Left lobe of liver (tissue), 2 donors: ENCODE measurements around the gene GATAD2B. TPM values are rescaled to one million over a fixed set of nuclear protein-coding genes. Genes with fewer than 3 reads are reported as not detected.
"Not testable (repeated sequence)": the region's sequence is repeated elsewhere in the genome, so short reads cannot be mapped to it uniquely, and the experiment has no call there.

Experiments
- ATAC-seq: fragments of 200-7000 bp; cut with Tn5 transposase; one replicate; pipeline ENCODE4 v1.9.1; 2020; ENCODE audit warnings: mild to moderate bottlenecking, moderate library complexity
- DNase-seq: peaks from one replicate; pipeline ENCODE4 v3.0.0-alpha.2; 2020; ENCODE audit warnings: low spot score
- total RNA-seq: library from RNA; stranded (reverse); gene quantifications from one replicate; pipeline ENCODE4 v1.2.1, GENCODE V29; 2021
- donor health status: DM: no; HTN: no; CAD: no; lungs with moderate emphysema.
- donor health status: DM: no; HTN: yes; CAD: no.

GATAD2B gene
- total RNA-seq, 1 donor from 2014 or later = 18.9 TPM

DNA sequence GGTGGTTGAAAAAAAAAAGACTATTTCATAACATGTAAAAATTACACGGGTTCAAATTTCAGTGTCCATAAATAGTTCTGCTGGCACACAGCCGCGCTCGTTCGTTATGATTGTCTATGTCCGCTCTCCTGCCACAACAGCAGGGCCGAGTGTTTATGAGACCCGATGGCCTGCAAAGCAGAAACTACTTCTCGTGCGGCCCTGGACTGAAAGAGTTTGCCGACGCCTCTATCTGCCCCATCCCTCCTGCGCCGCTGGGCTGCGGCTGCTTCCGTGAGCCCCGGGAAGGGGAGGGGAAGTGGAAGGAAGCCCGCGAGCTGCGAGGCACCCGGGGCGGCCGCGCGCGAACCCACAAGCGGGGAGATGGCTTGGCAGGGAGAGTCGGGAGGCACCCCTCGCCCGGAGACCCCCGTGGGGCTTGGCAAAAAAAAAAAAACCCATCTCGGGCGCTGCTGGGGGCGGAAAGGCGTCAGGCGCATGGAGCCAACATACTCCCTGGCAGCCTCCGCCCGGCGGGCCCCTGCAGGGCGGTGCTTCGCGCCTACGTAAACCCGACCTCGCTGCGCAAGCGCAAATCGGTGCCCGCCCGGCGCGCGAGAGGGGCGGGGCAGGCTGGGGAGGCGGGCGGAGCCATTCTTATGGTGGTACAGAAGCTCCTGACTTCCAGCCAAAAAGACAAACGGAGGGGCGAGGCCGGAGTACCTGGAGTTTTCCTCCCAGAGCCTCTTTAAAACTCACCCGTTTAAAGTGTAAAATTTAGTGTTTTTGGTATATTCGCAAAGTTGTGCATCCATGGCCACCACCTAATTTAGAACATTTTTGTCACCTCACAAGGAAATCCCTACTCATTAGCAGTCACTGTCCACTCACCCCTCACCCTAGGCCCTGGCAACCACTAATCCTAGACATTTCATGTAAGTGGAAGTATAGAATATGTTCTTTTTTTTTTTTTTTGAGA is 139.3 kb downstream of the GATAD2B start:
- peak; percentile 94 for ATAC-seq
- DNase-seq = peak; percentile 91

DNA sequence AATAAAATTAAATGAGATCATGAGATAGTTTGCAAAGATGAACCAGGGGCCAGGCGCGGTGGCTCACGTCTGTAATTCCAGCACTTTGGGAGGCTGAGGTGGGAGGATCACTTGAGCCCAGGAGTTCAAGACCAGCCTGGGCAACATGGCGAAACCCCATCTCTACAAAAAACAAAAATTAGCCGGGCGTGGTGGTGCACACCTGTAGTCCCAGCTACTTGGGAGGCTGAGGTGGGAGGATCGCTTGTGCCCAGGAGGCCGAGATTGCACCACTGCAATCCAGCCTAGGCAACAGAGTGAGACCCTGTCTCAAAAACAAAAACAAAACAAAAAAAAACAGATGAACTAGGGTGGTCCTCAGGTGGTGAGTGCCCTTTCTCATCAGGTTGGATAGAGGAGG is 140.1 kb downstream of the GATAD2B start:
- DNase-seq, ATAC-seq: not testable (repeated sequence)

GRCh38 chr1:153780551-153780950 is 142.2 kb downstream of the GATAD2B start:
- ATAC-seq = no peak
- DNase-seq = no peak

GRCh38 chr1:153779781-153780541 is 142.8 kb downstream of the GATAD2B start:
- ATAC-seq (no peak), DNase-seq (no peak)

DNA sequence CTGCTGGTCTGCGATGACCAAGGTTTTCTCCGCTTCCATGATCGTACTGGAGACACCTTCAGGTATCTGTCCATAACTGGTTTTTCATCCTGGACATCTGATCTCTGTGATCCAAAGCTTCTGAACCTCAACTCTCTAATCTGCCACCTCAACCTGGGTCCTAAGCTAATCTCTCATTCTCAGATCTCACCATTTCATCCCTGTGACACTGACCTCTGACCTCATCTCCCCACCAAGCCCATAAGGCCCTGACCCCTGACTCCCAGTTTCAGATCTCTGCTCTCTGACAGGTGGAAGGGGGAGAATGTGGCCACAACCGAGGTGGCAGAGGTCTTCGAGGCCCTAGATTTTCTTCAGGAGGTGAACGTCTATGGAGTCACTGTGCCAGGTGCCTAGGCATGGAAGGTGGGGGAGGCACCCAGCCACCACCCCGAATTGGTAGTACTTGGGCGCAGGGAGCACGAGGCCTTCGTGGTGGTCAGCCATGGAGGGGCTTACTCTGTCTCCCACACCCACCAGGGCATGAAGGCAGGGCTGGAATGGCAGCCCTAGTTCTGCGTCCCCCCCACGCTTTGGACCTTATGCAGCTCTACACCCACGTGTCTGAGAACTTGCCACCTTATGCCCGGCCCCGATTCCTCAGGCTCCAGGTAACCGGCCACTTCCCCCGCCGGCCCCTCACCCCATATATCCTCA is 143.8 kb downstream of the GATAD2B start:
- DNase-seq = no peak
- ATAC-seq = no peak

GRCh38 chr1:153778051-153778823 is 144.5 kb downstream of the GATAD2B start:
- ATAC-seq (no peak), DNase-seq (no peak)

- peak; percentile 92 for DNase-seq
- peak; percentile 55 for ATAC-seq
These were observed 145.1 kb downstream of the GATAD2B start for GRCh38 chr1:153777648-153778047.

DNA sequence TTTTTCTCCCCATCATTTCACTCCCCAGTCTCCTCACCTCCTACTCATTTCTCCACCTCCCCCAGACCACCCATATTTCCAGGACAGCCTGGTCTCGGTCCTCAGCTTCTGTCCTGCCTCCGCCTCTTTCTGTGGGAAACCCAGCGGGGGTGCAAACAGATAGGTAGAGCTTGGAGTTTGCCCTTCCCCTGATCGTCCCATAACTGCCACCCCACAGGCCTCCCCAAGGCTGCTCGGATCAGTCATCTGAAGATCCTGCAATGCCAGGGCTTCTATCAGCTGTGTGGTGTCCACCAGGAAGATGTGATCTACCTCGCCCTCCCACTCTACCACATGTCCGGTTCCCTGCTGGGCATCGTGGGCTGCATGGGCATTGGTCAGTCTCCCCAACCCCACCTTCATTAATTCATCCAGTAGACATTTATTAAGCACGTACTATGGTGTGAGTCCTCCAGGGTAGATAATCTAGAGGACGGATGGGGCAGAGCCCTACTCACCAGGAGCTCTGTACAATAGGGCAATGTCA is 145.9 kb downstream of the GATAD2B start:
- DNase-seq (no peak), ATAC-seq (no peak)

GRCh38 chr1:153776352-153776751 is 146.4 kb downstream of the GATAD2B start:
- no peak for ATAC-seq
- no peak for DNase-seq

- ATAC-seq = peak; percentile 66
- DNase-seq = peak; percentile 83
These were observed 147.1 kb downstream of the GATAD2B start for GRCh38 chr1:153775458-153776327.

GRCh38 chr1:153774780-153775457 is 147.9 kb downstream of the GATAD2B start, which contains the start of gene SLC27A3:
TSS of gene SLC27A3 (plus strand) at chr1:153775407. CDS start at chr1:153775498, 91 bp downstream.
- peak; percentile 73 for ATAC-seq
- peak; percentile 88 for DNase-seq

DNA sequence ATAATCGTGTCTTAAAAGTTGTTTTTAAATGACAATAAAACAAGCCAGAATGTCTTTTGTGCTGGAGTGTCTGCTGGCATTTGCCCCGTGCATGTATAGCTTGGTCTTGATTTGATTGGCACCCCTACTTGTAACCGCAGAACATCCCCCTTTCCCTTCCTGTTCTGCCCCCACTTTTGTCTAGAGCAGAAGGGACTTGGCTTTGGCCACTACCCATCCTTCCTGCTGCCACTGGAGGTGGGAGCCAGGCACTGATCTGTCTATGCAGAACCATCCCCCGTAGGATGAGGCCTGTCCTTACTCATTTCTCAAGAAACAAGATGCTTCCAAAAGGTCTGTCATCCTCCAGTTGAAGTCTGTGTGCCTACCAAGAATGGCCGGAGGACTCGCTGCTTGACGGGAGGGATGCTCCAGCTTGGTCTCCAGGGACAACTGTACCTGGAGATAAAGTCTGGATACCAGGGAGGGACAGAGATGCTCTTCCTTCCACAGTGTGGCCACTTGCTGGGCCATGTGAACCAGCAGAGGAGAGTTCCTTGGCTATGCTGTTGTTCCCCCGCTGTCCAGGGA is 148.7 kb downstream of the GATAD2B start:
- DNase-seq = no peak

DNA sequence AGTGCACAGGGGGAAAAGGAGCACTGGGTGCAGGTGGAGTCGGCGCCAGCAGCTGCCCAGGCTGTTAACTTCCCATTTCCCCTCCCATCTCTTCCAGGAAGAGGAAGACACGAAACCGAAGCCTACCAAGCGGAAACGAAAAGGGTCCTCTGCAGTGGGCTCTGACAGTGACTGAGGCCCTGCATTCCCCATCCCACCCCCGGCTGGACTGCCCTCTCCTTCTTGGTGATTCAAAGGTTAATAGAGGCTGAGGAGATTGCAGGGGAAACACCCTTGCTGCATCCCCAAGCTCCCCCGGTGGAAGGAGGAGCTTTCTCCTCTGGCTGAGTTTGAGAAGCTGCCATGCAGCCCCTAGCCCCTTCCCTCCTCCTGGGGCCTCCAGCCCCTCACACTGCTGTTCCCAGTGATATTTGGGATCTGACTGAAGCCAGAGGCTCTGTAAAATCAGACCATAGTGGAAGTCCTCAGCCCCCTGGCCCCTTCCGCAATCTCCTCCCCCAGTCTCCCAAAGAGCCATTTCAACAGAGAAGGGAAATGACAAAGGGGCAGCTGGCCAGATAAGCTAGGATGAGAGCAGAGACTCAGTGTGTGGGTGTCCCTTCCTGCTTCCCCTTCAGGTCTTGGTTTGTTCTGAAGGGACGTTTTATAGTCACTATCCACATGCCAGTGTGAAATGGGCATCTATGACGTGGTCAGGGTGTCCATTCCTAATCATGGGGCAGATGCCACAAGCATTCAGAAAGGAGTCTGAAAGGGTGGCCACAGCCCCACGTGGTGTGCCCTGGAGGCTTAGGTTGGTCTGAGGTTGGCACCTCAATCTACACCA is 149.5 kb downstream of the GATAD2B start:
- DNase-seq = no peak
- no peak for ATAC-seq

More for the DNA sequence above, 148.7 kb downstream of the GATAD2B start:
- no peak for ATAC-seq

DNA sequence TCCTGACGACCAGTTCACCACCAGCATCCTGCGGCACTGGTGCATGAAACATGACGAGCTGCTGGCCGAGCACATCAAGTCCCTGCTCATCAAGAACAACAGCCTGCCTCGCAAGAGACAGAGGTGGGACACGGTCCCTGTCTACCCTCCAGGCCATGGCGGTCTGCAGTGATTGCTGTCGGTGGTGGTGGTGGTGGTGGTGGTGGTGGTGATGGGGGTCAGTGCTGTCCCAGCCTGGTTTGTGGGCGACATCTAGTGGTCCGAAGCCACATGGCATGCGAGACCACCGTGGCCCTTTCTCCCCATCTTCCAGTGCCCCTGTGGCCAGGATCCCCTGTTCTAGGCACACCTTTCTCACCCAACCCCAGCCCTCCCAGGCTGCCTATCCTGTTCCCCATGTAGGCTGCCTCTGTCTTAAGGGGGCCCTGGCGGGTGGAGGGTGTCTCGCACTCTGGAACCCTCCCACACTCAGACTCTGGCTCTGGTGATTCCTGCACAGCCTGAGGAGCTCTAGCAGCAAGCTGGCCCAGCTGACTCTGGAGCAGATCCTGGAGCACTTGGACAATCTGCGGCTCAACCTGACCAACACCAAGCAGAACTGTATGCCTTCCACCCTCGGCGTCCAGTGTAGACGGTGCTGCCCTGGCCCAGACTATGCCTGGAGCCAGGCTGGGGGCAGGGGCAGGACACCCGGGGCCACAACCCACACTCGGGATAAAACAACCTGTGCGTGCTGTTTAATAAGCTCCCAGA is 150.8 kb downstream of the GATAD2B start:
- ATAC-seq (no peak), DNase-seq (no peak)

DNA sequence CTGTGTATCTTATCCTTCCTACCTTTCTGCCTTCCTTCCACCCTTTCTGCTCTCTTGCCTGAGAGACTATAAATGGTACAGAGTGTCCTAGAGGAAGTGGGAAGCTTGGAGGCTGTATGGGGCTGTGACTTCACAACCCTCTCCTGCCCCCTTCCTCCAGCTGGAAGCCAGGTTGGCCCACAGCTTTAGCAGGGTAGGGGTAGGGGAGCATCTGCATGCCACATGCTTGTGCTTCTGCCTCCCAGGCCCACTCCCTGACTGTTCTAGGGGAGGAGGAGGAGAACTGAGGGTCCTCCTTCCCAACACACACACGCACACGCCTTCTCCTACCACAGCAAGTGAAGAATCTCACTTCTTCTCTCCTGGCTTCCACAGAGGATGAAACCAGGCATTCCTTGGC is 151.5 kb downstream of the GATAD2B start:
- ATAC-seq = no peak
- DNase-seq = no peak

- ATAC-seq = no peak
- no peak for DNase-seq
These were observed 152.0 kb downstream of the GATAD2B start for GRCh38 chr1:153770797-153771196.
